CD4-positive, alpha-beta T cell treated with Interleukin-15 for 1 hour (primary cell): ENCODE data around the gene SLC7A7.
"Not testable (repeated sequence)": the region's sequence is repeated elsewhere in the genome, so short reads cannot be mapped to it uniquely, and the experiment has no call there.

Experiments used
- DNase-seq: peaks from one replicate; pipeline ENCODE4 v3.0.0-alpha.2; 2020

The SLC7A7 gene

GRCh38 chr14:22786685-22787084 is 28.6 kb downstream of the SLC7A7 start:
- no peak for DNase-seq

- no peak for DNase-seq
Measured at GRCh38 chr14:22781301-22781991, 33.8 kb downstream of the SLC7A7 start.

- no peak for DNase-seq
Measured at GRCh38 chr14:22780941-22781300, 34.3 kb downstream of the SLC7A7 start.

- no peak for DNase-seq
Measured at GRCh38 chr14:22780105-22780679, 35.0 kb downstream of the SLC7A7 start.

GRCh38 chr14:22778084-22778483 is 37.2 kb downstream of the SLC7A7 start:
- DNase-seq = no peak

- DNase-seq = not testable (repeated sequence)
Measured at GRCh38 chr14:22776849-22777248, 38.4 kb downstream of the SLC7A7 start.

GRCh38 chr14:22776215-22776614 is 39.0 kb downstream of the SLC7A7 start:
- DNase-seq = no peak

GRCh38 chr14:22774011-22774706 is 41.1 kb downstream of the SLC7A7 start:
- DNase-seq = no peak

- no peak for DNase-seq
Measured at GRCh38 chr14:22773162-22774010, 41.8 kb downstream of the SLC7A7 start.

GRCh38 chr14:22772725-22773124 is 42.5 kb downstream of the SLC7A7 start:
- DNase-seq = no peak

GRCh38 chr14:22770481-22771187 is 44.6 kb downstream of the SLC7A7 start:
- no peak for DNase-seq

GRCh38 chr14:22769369-22769768 is 45.9 kb downstream of the SLC7A7 start:
- no peak for DNase-seq

- no peak for DNase-seq
Measured at GRCh38 chr14:22768947-22769346, 46.3 kb downstream of the SLC7A7 start.

- no peak for DNase-seq
Measured at GRCh38 chr14:22767323-22767589, 48.0 kb downstream of the SLC7A7 start.

- peak; percentile 98 for DNase-seq
Measured at GRCh38 chr14:22766457-22767322, 48.5 kb downstream of the SLC7A7 start, which contains the start of gene OXA1L. Gene OXA1L, plus strand, starts transcription at chr14:22766688. Its CDS starts 14 bp downstream, at chr14:22766702.

- DNase-seq = no peak
Measured at GRCh38 chr14:22764382-22764781, 50.9 kb downstream of the SLC7A7 start.

- DNase-seq = no peak
Measured at GRCh38 chr14:22761734-22762133, 53.5 kb downstream of the SLC7A7 start.

GRCh38 chr14:22757972-22758650 is 57.1 kb downstream of the SLC7A7 start:
- not testable (repeated sequence) for DNase-seq

GRCh38 chr14:22753586-22753985 is 61.6 kb downstream of the SLC7A7 start:
- no peak for DNase-seq

GRCh38 chr14:22752422-22752821 is 62.8 kb downstream of the SLC7A7 start:
- no peak for DNase-seq

- DNase-seq = no peak
Measured at GRCh38 chr14:22748631-22749068, 66.6 kb downstream of the SLC7A7 start.
